ENCODE results near the gene APBA2.

APBA2 gene

DNA sequence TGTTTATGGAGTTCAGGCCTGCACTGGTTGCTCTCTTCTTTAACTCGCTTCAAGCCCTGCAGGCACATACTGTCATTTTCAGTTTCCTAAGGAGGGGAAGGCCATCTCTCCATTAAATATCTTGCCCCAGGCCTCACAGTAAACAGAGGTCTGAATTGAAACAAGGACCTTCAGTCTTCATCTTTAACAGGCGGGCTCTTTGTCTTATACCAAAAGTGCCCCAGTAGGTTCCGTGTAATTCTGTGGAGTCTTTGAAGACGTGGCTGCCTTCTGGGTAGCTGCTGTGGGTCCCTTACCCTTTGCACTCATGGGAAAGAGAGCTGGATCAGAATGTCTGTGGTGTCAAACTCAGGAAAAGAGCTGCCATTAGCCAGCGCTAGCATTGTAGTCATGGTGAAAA, 161.2 kb downstream of the APBA2 start:
- peaks cover 0 to 3% (median 0%) of the 10 kb centered on the region in 5 donors for H3K27me3 ChIP-seq (ENCODE audit: control insufficient read depth in 5 of 5, insufficient read depth in 4 of 5, low read length in 5 of 5)
- no peak overlapping the region for H3K27ac ChIP-seq (ENCODE audit: low read depth, low read length)
- no peaks in the 10 kb centered on the region for H3K9me3 ChIP-seq (ENCODE audit: control insufficient read depth in 5 of 5, low read length in 5 of 5)
- H3K4me3 ChIP-seq (ENCODE audit: low read depth in 1 of 5, low read length in 5 of 5), result no peak overlapping the region
- no peaks in the 10 kb centered on the region for H3K4me1 ChIP-seq (ENCODE audit: control insufficient read depth in 5 of 5, insufficient read depth in 5 of 5, low read length in 5 of 5)
- no peaks in the 10 kb centered on the region for H3K36me3 ChIP-seq (ENCODE audit: control insufficient read depth in 5 of 5, insufficient read depth in 5 of 5, low read length in 5 of 5)
- no peak overlapping the region for H3K9ac ChIP-seq (ENCODE audit: low read length in 5 of 5)

DNA sequence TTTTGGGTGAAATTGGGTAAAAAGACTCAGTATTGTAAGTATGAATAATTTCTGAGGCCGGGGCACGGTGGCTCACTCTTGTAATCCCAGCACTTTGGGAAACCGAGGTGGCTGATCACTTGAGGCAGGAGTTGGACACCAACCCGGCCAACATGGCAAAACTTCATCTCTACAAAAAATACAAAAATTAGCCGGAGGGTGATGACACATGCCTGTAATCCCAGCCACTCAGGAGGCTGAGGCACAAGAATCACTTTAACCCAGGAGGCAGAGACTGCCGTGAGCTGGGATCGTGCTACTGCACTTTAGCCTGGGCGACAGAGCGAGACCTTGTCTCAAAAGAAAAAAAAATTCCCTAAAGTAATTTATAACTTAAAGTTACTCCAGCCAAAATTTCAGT, 162.2 kb downstream of the APBA2 start:
- H3K9me3 ChIP-seq (ENCODE audit: control insufficient read depth in 5 of 5, low read length in 5 of 5), result peaks cover 0 to 7% (median 0%) of the 10 kb centered on the region in 5 donors
- no peaks in the 10 kb centered on the region for H3K36me3 ChIP-seq (ENCODE audit: control insufficient read depth in 5 of 5, insufficient read depth in 5 of 5, low read length in 5 of 5)
- no peaks in the 10 kb centered on the region for H3K4me1 ChIP-seq (ENCODE audit: control insufficient read depth in 5 of 5, insufficient read depth in 5 of 5, low read length in 5 of 5)
- H3K27ac ChIP-seq (ENCODE audit: low read depth, low read length), result no peak overlapping the region
- no peak overlapping the region for H3K9ac ChIP-seq (ENCODE audit: low read length in 5 of 5)
- peaks cover 0 to 3% (median 0%) of the 10 kb centered on the region in 5 donors for H3K27me3 ChIP-seq (ENCODE audit: control insufficient read depth in 5 of 5, insufficient read depth in 4 of 5, low read length in 5 of 5)
- no peak overlapping the region for H3K4me3 ChIP-seq (ENCODE audit: low read depth in 1 of 5, low read length in 5 of 5)

DNA sequence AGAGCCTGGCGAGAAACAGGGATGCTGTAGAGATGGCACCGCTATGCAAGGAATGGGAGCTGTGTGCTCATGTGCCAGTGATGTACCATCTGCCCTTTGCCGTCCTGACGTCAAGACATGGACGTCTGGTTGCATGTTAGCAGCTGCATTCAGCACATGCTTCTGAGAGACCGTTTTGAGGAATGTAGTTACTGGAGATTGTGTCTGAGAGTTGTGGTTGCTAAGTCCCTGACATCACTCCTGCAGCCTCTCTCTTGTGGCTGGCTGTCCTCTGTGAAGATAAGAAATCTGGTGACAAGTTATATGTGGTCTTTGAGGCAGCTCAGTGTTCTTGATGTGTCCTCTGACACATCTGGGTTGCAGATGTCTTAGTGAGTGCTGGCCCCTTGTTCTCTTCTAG, 165.1 kb downstream of the APBA2 start:
- Histone ChIP-seq H3K36me3 (ENCODE audit: control insufficient read depth in 5 of 5, insufficient read depth in 5 of 5, low read length in 5 of 5) (no peaks in the 10 kb centered on the region), H3K27ac (ENCODE audit: low read depth, low read length) (no peak overlapping the region), H3K9ac (ENCODE audit: low read length in 5 of 5) (no peak overlapping the region), H3K4me1 (ENCODE audit: control insufficient read depth in 5 of 5, insufficient read depth in 5 of 5, low read length in 5 of 5) (no peaks in the 10 kb centered on the region), H3K27me3 (ENCODE audit: control insufficient read depth in 5 of 5, insufficient read depth in 4 of 5, low read length in 5 of 5) (peaks cover 0 to 3% (median 3%) of the 10 kb centered on the region in 5 donors), H3K9me3 (ENCODE audit: control insufficient read depth in 5 of 5, low read length in 5 of 5) (peaks cover 0 to 15% (median 0%) of the 10 kb centered on the region in 5 donors), H3K4me3 (ENCODE audit: low read depth in 1 of 5, low read length in 5 of 5) (no peak overlapping the region)

DNA sequence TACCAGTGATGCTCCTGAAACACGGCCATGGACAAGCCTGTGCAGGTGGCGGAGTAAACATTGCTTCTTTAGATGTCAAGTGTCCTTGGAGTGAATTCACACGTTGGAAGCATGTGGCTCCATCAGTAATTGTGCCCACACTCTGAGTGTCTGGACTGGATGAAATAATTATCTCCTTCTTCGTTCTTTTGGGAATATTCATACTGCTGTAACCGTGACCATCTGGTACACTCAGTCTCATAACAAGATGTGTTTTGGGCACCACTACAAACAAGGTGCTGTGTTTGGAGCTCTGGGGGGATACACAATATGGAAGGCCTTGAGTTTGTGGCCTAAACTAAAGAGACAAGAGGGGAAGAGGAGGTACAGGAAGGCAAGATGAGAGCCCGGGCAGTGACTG, 165.6 kb downstream of the APBA2 start:
- Histone ChIP-seq H3K9me3 (ENCODE audit: control insufficient read depth in 5 of 5, low read length in 5 of 5) (peaks cover 0 to 15% (median 0%) of the 10 kb centered on the region in 5 donors), H3K4me3 (ENCODE audit: low read depth in 1 of 5, low read length in 5 of 5) (no peak overlapping the region), H3K4me1 (ENCODE audit: control insufficient read depth in 5 of 5, insufficient read depth in 5 of 5, low read length in 5 of 5) (no peaks in the 10 kb centered on the region), H3K27ac (ENCODE audit: low read depth, low read length) (no peak overlapping the region), H3K9ac (ENCODE audit: low read length in 5 of 5) (no peak overlapping the region), H3K27me3 (ENCODE audit: control insufficient read depth in 5 of 5, insufficient read depth in 4 of 5, low read length in 5 of 5) (peaks cover 0 to 3% (median 3%) of the 10 kb centered on the region in 5 donors), H3K36me3 (ENCODE audit: control insufficient read depth in 5 of 5, insufficient read depth in 5 of 5, low read length in 5 of 5) (no peaks in the 10 kb centered on the region)

- no peak overlapping the region for H3K9ac ChIP-seq (ENCODE audit: low read length in 5 of 5)
- H3K36me3 ChIP-seq (ENCODE audit: control insufficient read depth in 5 of 5, insufficient read depth in 5 of 5, low read length in 5 of 5), result no peaks in the 10 kb centered on the region
- no peaks in the 10 kb centered on the region for H3K4me1 ChIP-seq (ENCODE audit: control insufficient read depth in 5 of 5, insufficient read depth in 5 of 5, low read length in 5 of 5)
- peaks cover 0 to 15% (median 0%) of the 10 kb centered on the region in 5 donors for H3K9me3 ChIP-seq (ENCODE audit: control insufficient read depth in 5 of 5, low read length in 5 of 5)
- H3K27me3 ChIP-seq (ENCODE audit: control insufficient read depth in 5 of 5, insufficient read depth in 4 of 5, low read length in 5 of 5), result peaks cover 0 to 3% (median 0%) of the 10 kb centered on the region in 5 donors
- H3K27ac ChIP-seq (ENCODE audit: low read depth, low read length), result no peak overlapping the region
- H3K4me3 ChIP-seq (ENCODE audit: low read depth in 1 of 5, low read length in 5 of 5), result no peak overlapping the region
These were observed 167.2 kb downstream of the APBA2 start for GRCh38 chr15:29053006-29053405.

DNA sequence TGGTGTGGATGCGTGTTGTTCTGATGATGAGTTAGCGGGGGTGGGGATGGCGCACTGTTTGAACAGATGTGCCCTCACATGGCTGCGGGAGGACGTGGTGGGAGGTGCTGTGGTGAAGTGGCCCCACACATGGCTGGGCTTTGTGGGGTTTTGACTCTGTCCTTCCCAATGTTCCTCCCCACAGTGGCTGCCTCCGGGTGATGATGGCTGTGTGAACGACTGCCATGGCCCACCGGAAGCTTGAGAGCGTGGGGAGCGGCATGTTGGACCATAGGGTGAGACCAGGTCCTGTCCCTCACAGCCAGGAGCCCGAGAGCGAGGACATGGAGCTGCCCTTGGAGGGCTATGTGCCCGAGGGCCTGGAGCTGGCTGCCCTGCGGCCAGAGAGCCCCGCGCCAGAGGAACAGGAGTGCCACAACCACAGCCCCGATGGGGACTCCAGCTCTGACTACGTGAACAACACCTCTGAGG, 167.9 kb downstream of the APBA2 start:
- H3K27me3 ChIP-seq (ENCODE audit: control insufficient read depth in 5 of 5, insufficient read depth in 4 of 5, low read length in 5 of 5), result peaks cover 0 to 3% (median 0%) of the 10 kb centered on the region in 5 donors
- no peaks in the 10 kb centered on the region for H3K36me3 ChIP-seq (ENCODE audit: control insufficient read depth in 5 of 5, insufficient read depth in 5 of 5, low read length in 5 of 5)
- H3K9me3 ChIP-seq (ENCODE audit: control insufficient read depth in 5 of 5, low read length in 5 of 5), result peaks cover 0 to 15% (median 0%) of the 10 kb centered on the region in 5 donors
- H3K4me1 ChIP-seq (ENCODE audit: control insufficient read depth in 5 of 5, insufficient read depth in 5 of 5, low read length in 5 of 5), result no peaks in the 10 kb centered on the region
- no peak overlapping the region for H3K27ac ChIP-seq (ENCODE audit: low read depth, low read length)
- no peak overlapping the region for H3K4me3 ChIP-seq (ENCODE audit: low read depth in 1 of 5, low read length in 5 of 5)
- H3K9ac ChIP-seq (ENCODE audit: low read length in 5 of 5), result no peak overlapping the region

DNA sequence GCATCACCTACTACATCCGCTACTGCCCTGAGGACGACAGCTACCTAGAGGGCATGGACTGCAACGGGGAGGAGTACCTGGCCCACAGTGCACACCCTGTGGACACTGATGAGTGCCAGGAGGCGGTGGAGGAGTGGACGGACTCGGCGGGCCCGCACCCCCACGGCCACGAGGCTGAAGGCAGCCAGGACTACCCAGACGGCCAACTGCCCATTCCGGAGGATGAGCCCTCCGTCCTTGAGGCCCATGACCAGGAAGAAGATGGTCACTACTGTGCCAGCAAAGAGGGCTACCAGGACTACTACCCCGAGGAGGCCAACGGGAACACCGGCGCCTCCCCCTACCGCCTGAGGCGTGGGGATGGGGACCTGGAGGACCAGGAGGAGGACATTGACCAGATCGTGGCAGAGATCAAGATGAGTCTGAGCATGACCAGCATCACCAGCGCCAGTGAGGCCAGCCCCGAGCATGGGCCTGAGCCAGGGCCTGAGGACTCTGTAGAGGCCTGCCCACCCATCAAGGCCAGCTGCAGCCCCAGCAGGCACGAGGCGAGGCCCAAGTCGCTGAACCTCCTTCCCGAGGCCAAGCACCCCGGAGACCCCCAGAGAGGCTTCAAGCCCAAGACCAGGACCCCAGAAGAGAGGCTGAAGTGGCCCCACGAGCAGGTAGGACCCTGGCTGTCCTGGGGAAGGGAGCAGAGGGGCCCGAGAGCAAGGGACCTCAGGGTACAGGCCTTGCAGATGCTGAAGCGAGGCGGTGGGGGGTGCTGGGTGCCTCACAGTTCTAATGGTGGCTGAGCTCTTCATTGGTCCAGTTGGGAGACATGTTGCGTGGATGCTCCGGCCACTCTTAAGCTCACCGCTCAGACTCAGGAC, 168.6 kb downstream of the APBA2 start:
- Histone ChIP-seq H3K27ac (ENCODE audit: low read depth, low read length) (no peak overlapping the region), H3K4me1 (ENCODE audit: control insufficient read depth in 5 of 5, insufficient read depth in 5 of 5, low read length in 5 of 5) (no peaks in the 10 kb centered on the region)

DNA sequence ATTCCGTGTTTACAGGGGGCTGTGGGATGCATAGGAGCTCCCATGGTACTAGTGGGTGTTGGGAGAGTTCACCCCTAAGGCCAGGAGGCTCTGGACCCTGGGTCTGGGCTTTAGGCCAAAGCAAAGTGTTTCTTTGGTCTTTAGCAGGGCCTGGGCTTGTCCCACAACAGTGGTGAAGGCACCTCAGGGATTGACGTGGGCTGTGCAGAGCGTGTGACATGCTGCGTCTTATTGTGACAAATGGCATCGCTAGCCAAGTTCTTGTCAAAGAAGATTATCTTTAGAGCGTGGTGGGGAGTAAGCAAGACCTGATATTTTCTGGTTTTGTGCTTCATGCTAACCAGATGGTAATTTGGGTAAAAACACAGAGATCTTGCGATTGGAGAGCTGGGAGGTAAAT, 170.1 kb downstream of the APBA2 start:
- Histone ChIP-seq H3K9ac (ENCODE audit: low read length in 5 of 5) (no peak overlapping the region), H3K4me3 (ENCODE audit: low read depth in 1 of 5, low read length in 5 of 5) (no peak overlapping the region), H3K4me1 (ENCODE audit: control insufficient read depth in 5 of 5, insufficient read depth in 5 of 5, low read length in 5 of 5) (no peaks in the 10 kb centered on the region), H3K27me3 (ENCODE audit: control insufficient read depth in 5 of 5, insufficient read depth in 4 of 5, low read length in 5 of 5) (peaks cover 0 to 3% (median 0%) of the 10 kb centered on the region in 5 donors), H3K36me3 (ENCODE audit: control insufficient read depth in 5 of 5, insufficient read depth in 5 of 5, low read length in 5 of 5) (no peaks in the 10 kb centered on the region), H3K27ac (ENCODE audit: low read depth, low read length) (no peak overlapping the region), H3K9me3 (ENCODE audit: control insufficient read depth in 5 of 5, low read length in 5 of 5) (peaks cover 0 to 29% (median 7%) of the 10 kb centered on the region in 5 donors)

More for the DNA sequence above, 168.6 kb downstream of the APBA2 start:
- H3K36me3 ChIP-seq (ENCODE audit: control insufficient read depth in 5 of 5, insufficient read depth in 5 of 5, low read length in 5 of 5), result no peaks in the 10 kb centered on the region
- H3K9ac ChIP-seq (ENCODE audit: low read length in 5 of 5), result no peak overlapping the region
- peaks cover 0 to 19% (median 4%) of the 10 kb centered on the region in 5 donors for H3K9me3 ChIP-seq (ENCODE audit: control insufficient read depth in 5 of 5, low read length in 5 of 5)
- H3K4me3 ChIP-seq (ENCODE audit: low read depth in 1 of 5, low read length in 5 of 5), result no peak overlapping the region
- H3K27me3 ChIP-seq (ENCODE audit: control insufficient read depth in 5 of 5, insufficient read depth in 4 of 5, low read length in 5 of 5), result peaks cover 0 to 3% (median 0%) of the 10 kb centered on the region in 5 donors

GRCh38 chr15:29056839-29057450, 171.2 kb downstream of the APBA2 start:
- Histone ChIP-seq H3K4me3 (ENCODE audit: low read depth in 1 of 5, low read length in 5 of 5) (no peak overlapping the region), H3K9me3 (ENCODE audit: control insufficient read depth in 5 of 5, low read length in 5 of 5) (peaks cover 0 to 29% (median 7%) of the 10 kb centered on the region in 5 donors)

GRCh38 chr15:29057856-29058255, 172.1 kb downstream of the APBA2 start:
- Histone ChIP-seq H3K9me3 (ENCODE audit: control insufficient read depth in 5 of 5, low read length in 5 of 5) (peaks cover 0 to 23% (median 7%) of the 10 kb centered on the region in 5 donors), H3K27ac (ENCODE audit: low read depth, low read length) (no peak overlapping the region), H3K9ac (ENCODE audit: low read length in 5 of 5) (no peak overlapping the region), H3K4me3 (ENCODE audit: low read depth in 1 of 5, low read length in 5 of 5) (no peak overlapping the region), H3K4me1 (ENCODE audit: control insufficient read depth in 5 of 5, insufficient read depth in 5 of 5, low read length in 5 of 5) (no peaks in the 10 kb centered on the region), H3K27me3 (ENCODE audit: control insufficient read depth in 5 of 5, insufficient read depth in 4 of 5, low read length in 5 of 5) (peaks cover 0 to 7% (median 0%) of the 10 kb centered on the region in 5 donors), H3K36me3 (ENCODE audit: control insufficient read depth in 5 of 5, insufficient read depth in 5 of 5, low read length in 5 of 5) (no peaks in the 10 kb centered on the region)

More at GRCh38 chr15:29056839-29057450, 171.2 kb downstream of the APBA2 start:
- H3K27me3 ChIP-seq (ENCODE audit: control insufficient read depth in 5 of 5, insufficient read depth in 4 of 5, low read length in 5 of 5), result peaks cover 0 to 3% (median 0%) of the 10 kb centered on the region in 5 donors
- H3K27ac ChIP-seq (ENCODE audit: low read depth, low read length), result no peak overlapping the region
- H3K36me3 ChIP-seq (ENCODE audit: control insufficient read depth in 5 of 5, insufficient read depth in 5 of 5, low read length in 5 of 5), result no peaks in the 10 kb centered on the region
- no peak overlapping the region for H3K9ac ChIP-seq (ENCODE audit: low read length in 5 of 5)
- H3K4me1 ChIP-seq (ENCODE audit: control insufficient read depth in 5 of 5, insufficient read depth in 5 of 5, low read length in 5 of 5), result no peaks in the 10 kb centered on the region

Measured in subcutaneous abdominal adipose tissue (tissue), 5 donors.